CD4-positive, alpha-beta T cell (primary cell): ENCODE results near the gene SCFD2. TPM values are rescaled to one million over a fixed set of nuclear protein-coding genes. Genes with fewer than 3 reads are reported as not detected.

ENCODE experiments used
- ATAC-seq: fragments of 200-7000 bp; cut with Tn5 transposase; one replicate; pipeline ENCODE4 v1.10.0; 2022; ENCODE audit warnings: mild to moderate bottlenecking; ENCODE audit not compliant: poor library complexity
- CTCF ChIA-PET: fragments of 350-600 bp; sonication (Branson Sonifier 250); formaldehyde crosslinking; loops from one replicate; lab custom pipeline; 2021; ENCODE audit warnings: antibody characterized with exemption, inconsistent platforms; lab: Charles Lee
- POLR2A ChIA-PET: fragments of 350-600 bp; sonication (Branson Sonifier 250); formaldehyde crosslinking; loops from one replicate; lab custom pipeline; 2021; ENCODE audit warnings: antibody characterized with exemption, inconsistent platforms; lab: Charles Lee
- DNase-seq, 14 experiments: peaks; one replicate each; pipeline ENCODE4 v3.0.0-alpha.2; 2013 to 2020; ENCODE audit warnings: mixed read lengths in 2 of 14
- H3K27ac ChIP-seq, 2 donors: one replicate each; pipeline versions ENCODE4 v1.5.1 to v1.7.0; 2013; ENCODE audit warnings: low read length in 2 of 2, low read depth in 1 of 2, mild to moderate bottlenecking in 1 of 2
- H3K27me3 ChIP-seq, 2 experiments: 1 replicate in 1 of 2; 2 replicates in 1 of 2; pipeline versions ENCODE4 v1.6.1 to v1.7.0; 2013; ENCODE audit warnings: low read length in 2 of 2, control low read depth in 1 of 2, mild to moderate bottlenecking in 1 of 2, moderate library complexity in 1 of 2; ENCODE audit not compliant: insufficient read depth in 2 of 2, control insufficient read depth in 1 of 2
- H3K36me3 ChIP-seq: one replicate; pipeline ENCODE4 v1.6.1; 2013; ENCODE audit warnings: low read length, control low read depth; ENCODE audit not compliant: insufficient read depth
- H3K4me1 ChIP-seq: one replicate; pipeline ENCODE4 v1.6.1; 2013; ENCODE audit warnings: low read length, control low read depth; ENCODE audit not compliant: insufficient read depth
- H3K4me3 ChIP-seq: one replicate; pipeline ENCODE4 v1.5.1; 2013; ENCODE audit warnings: mild to moderate bottlenecking, low read length, moderate library complexity
- H3K9me3 ChIP-seq, 2 experiments: 1 replicate in 1 of 2; 2 replicates in 1 of 2; pipeline versions ENCODE4 v1.6.1 to v1.7.0; 2013; ENCODE audit warnings: low read length in 2 of 2, mild to moderate bottlenecking in 2 of 2, control low read depth in 1 of 2, moderate library complexity in 1 of 2; ENCODE audit not compliant: control insufficient read depth in 1 of 2, insufficient read depth in 1 of 2
- H3K27ac Mint-ChIP-seq: one replicate; pipeline ENCODE4 v1.8.0; 2020; ENCODE audit warnings: mixed read lengths
- H3K27me3 Mint-ChIP-seq: one replicate; pipeline ENCODE4 v1.8.0; 2021; ENCODE audit warnings: mixed read lengths
- H3K36me3 Mint-ChIP-seq: one replicate; pipeline ENCODE4 v1.8.0; 2021; ENCODE audit warnings: low read depth, mixed read lengths
- H3K4me1 Mint-ChIP-seq: one replicate; pipeline ENCODE4 v1.8.0; 2021; ENCODE audit warnings: low read depth, mixed read lengths
- H3K4me3 Mint-ChIP-seq: one replicate; pipeline ENCODE4 v1.8.0; 2020; ENCODE audit warnings: mild to moderate bottlenecking, mixed read lengths
- H3K9me3 Mint-ChIP-seq: one replicate; pipeline ENCODE4 v1.8.0; 2020; ENCODE audit warnings: mixed read lengths
- CTCF ChIP-seq: fragments of 200-600 bp; IDR thresholded peaks from one replicate; pipeline ENCODE4 v1.8.0; 2022; ENCODE audit warnings: antibody characterized with exemption, mild to moderate bottlenecking
- intact Hi-C, 2 experiments: fragments of 100-400 bp; cut with DNase I in 1 of 2; cut with micrococcal nuclease in 1 of 2; formaldehyde crosslinking; loops; one replicate each; pipeline versions ENCODE4 v1.15.1 to v1.9.0; 2023 to 2025; cut with DNase I, micrococcal nuclease
- total RNA-seq, 174 experiments: library from RNA in 2 of 174; stranded (reverse) in 2 of 174; gene quantifications; one replicate each; pipeline ENCODE4 v1.2.3 and lab custom pipeline; 2021 to 2026

The SCFD2 gene
- total RNA-seq, 2 experiments from 2014 or later = 15.4 to 17.6 TPM

- Mint-ChIP-seq H3K27me3 (no peaks in the 10 kb centered on the region), H3K36me3 (peaks cover 19% of the 10 kb centered on the region), H3K4me1 (no peaks in the 10 kb centered on the region), H3K9me3 (no peaks in the 10 kb centered on the region), H3K4me3 (no peak overlapping the region), H3K27ac (no peak overlapping the region)
- intact Hi-C loops = loop anchor here in 1 of 2 experiments (10.0 kb wide), 3 partner anchors 495 to 1225 kb away; partner anchors contain the start of genes DCUN1D4 and SCFD2
- no peak overlapping the region for H3K4me3 ChIP-seq
- H3K36me3 ChIP-seq = peaks cover 13% of the 10 kb centered on the region
- H3K27ac ChIP-seq = no peak overlapping the region
- no peaks in the 10 kb centered on the region for H3K4me1 ChIP-seq
- CTCF ChIA-PET = no interaction called here
- H3K9me3 ChIP-seq = no peaks in the 10 kb centered on the region
- no peak for TF ChIP-seq CTCF
- DNase-seq (no peak), ATAC-seq (no peak)
- no peaks in the 10 kb centered on the region for H3K27me3 ChIP-seq
- POLR2A ChIA-PET = no interaction called here
Measured at GRCh38 chr4:52869656-52870055, 496.2 kb downstream of the SCFD2 start.

GRCh38 chr4:52869196-52869595 lies 496.7 kb downstream of the SCFD2 start:
- POLR2A ChIA-PET = no interaction called here

GRCh38 chr4:52868133-52868532 lies 497.7 kb downstream of the SCFD2 start:
- Histone ChIP-seq H3K27me3 (peaks cover 5% of the 10 kb centered on the region in 2 experiments), H3K9me3 (no peaks in the 10 kb centered on the region), H3K36me3 (peaks cover 12% of the 10 kb centered on the region), H3K27ac (no peak overlapping the region), H3K4me1 (no peaks in the 10 kb centered on the region), H3K4me3 (no peak overlapping the region)
- no peak overlapping the region for H3K4me3 Mint-ChIP-seq
- no peaks in the 10 kb centered on the region for H3K4me1 Mint-ChIP-seq
- peaks cover 10% of the 10 kb centered on the region for H3K27me3 Mint-ChIP-seq
- intact Hi-C loops = loop anchor here in 1 of 2 experiments (10.0 kb wide), 3 partner anchors 497 to 1227 kb away; partner anchors contain the start of genes DCUN1D4 and SCFD2
- no peak for DNase-seq
- ChIA-PET CTCF (no interaction called here), POLR2A (no interaction called here)
- no peak for ATAC-seq
- no peak overlapping the region for H3K27ac Mint-ChIP-seq
- no peak for TF ChIP-seq CTCF
- no peaks in the 10 kb centered on the region for H3K9me3 Mint-ChIP-seq
- H3K36me3 Mint-ChIP-seq = peaks cover 15% of the 10 kb centered on the region

More at GRCh38 chr4:52869196-52869595, 496.7 kb downstream of the SCFD2 start:
- no peaks in the 10 kb centered on the region for H3K27me3 ChIP-seq
- ATAC-seq (no peak), DNase-seq (no peak)
- no peak overlapping the region for H3K27ac ChIP-seq
- H3K27me3 Mint-ChIP-seq = peaks cover 2% of the 10 kb centered on the region
- H3K4me3 ChIP-seq = no peak overlapping the region
- no peaks in the 10 kb centered on the region for H3K4me1 ChIP-seq
- no peaks in the 10 kb centered on the region for H3K4me1 Mint-ChIP-seq
- no peak for TF ChIP-seq CTCF
- peaks cover 19% of the 10 kb centered on the region for H3K36me3 Mint-ChIP-seq
- CTCF ChIA-PET = no interaction called here
- no peaks in the 10 kb centered on the region for H3K9me3 Mint-ChIP-seq
- intact Hi-C loops = loop anchor here in 1 of 2 experiments (10.0 kb wide), 3 partner anchors 496 to 1226 kb away; partner anchors contain the start of genes DCUN1D4 and SCFD2
- no peak overlapping the region for H3K27ac Mint-ChIP-seq
- H3K4me3 Mint-ChIP-seq = no peak overlapping the region
- peaks cover 13% of the 10 kb centered on the region for H3K36me3 ChIP-seq
- no peaks in the 10 kb centered on the region for H3K9me3 ChIP-seq
